Activated CD4-positive, CD25-positive, alpha-beta regulatory T cell (primary cell): ENCODE results near the gene XCL2.
"Not testable (repeated sequence)": the region's sequence is repeated elsewhere in the genome, so short reads cannot be mapped to it uniquely, and the experiment has no call there.

Experiments used
- DNase-seq, 4 experiments: peaks; one replicate each; lab custom pipeline; 2025; lab: John Stamatoyannopoulos, UW

XCL2 gene

GRCh38 chr1:168556647-168557046, 12.8 kb upstream of the XCL2 start:
- DNase-seq = no peak

- no peak for DNase-seq
These were observed 11.8 kb upstream of the XCL2 start for GRCh38 chr1:168555508-168556046.

GRCh38 chr1:168554603-168555483, 11.0 kb upstream of the XCL2 start:
- DNase-seq = no peak

- DNase-seq = no peak
These were observed 10.1 kb upstream of the XCL2 start for GRCh38 chr1:168553680-168554553.

GRCh38 chr1:168552961-168553360, 9.2 kb upstream of the XCL2 start:
- no peak for DNase-seq

- DNase-seq = no peak
These were observed 7.9 kb upstream of the XCL2 start for GRCh38 chr1:168551688-168552087.

- DNase-seq = no peak
These were observed 7.2 kb upstream of the XCL2 start for GRCh38 chr1:168550971-168551370.

GRCh38 chr1:168546553-168546895, 2.7 kb upstream of the XCL2 start:
- not testable (repeated sequence) for DNase-seq

GRCh38 chr1:168545678-168546552, 2.1 kb upstream of the XCL2 start:
- not testable (repeated sequence) for DNase-seq

GRCh38 chr1:168542978-168543377, 819 bp downstream of the XCL2 start:
- DNase-seq = not testable (repeated sequence)

GRCh38 chr1:168540798-168541197, 3.0 kb downstream of the XCL2 start:
- not testable (repeated sequence) for DNase-seq

GRCh38 chr1:168535536-168535935, 8.3 kb downstream of the XCL2 start:
- DNase-seq = no peak

GRCh38 chr1:168531615-168532345, 12.0 kb downstream of the XCL2 start:
- DNase-seq = no peak

- DNase-seq = no peak
These were observed 14.3 kb downstream of the XCL2 start for GRCh38 chr1:168529518-168529917.

GRCh38 chr1:168521401-168522000, 22.3 kb downstream of the XCL2 start:
- no peak for DNase-seq

GRCh38 chr1:168520832-168521231, 23.0 kb downstream of the XCL2 start:
- DNase-seq = no peak

- DNase-seq = no peak
These were observed 23.6 kb downstream of the XCL2 start for GRCh38 chr1:168520052-168520751.

- no peak for DNase-seq
These were observed 25.0 kb downstream of the XCL2 start for GRCh38 chr1:168518813-168519212.

GRCh38 chr1:168518201-168518689, 25.6 kb downstream of the XCL2 start:
- DNase-seq = no peak

GRCh38 chr1:168514455-168514854, 29.3 kb downstream of the XCL2 start:
- DNase-seq = no peak
